Parathyroid adenoma (tissue), 2 donors: ENCODE measurements around the gene UBAP1L.
"Not testable (repeated sequence)": the region's sequence is repeated elsewhere in the genome, so short reads cannot be mapped to it uniquely, and the experiment has no call there.

ENCODE experiments used
- H2AFZ ChIP-seq: fragments of 300-600 bp; sonication (generic); one replicate; pipeline ENCODE4 v1.7.0; 2017; ENCODE audit warnings: antibody characterized with exemption, mild to moderate bottlenecking
- H3K27ac ChIP-seq: fragments of 300-600 bp; sonication (generic); one replicate; pipeline ENCODE4 v1.7.0; 2017
- H3K27me3 ChIP-seq: fragments of 300-600 bp; sonication (generic); one replicate; pipeline ENCODE4 v1.7.0; 2017; ENCODE audit warnings: low read length; ENCODE audit not compliant: control insufficient read depth, insufficient read depth
- H3K36me3 ChIP-seq: fragments of 300-600 bp; sonication (generic); one replicate; pipeline ENCODE4 v1.7.0; 2017; ENCODE audit warnings: low read length; ENCODE audit not compliant: control insufficient read depth, insufficient read depth
- H3K4me1 ChIP-seq: fragments of 300-600 bp; sonication (generic); one replicate; pipeline ENCODE4 v1.7.0; 2017; ENCODE audit warnings: control low read depth
- H3K4me2 ChIP-seq: fragments of 300-600 bp; sonication (generic); one replicate; pipeline ENCODE4 v1.7.0; 2017; ENCODE audit warnings: low read length
- H3K4me3 ChIP-seq: fragments of 300-600 bp; sonication (generic); one replicate; pipeline ENCODE4 v1.7.0; 2017; ENCODE audit warnings: low read depth, low read length
- H3K79me2 ChIP-seq: fragments of 300-600 bp; sonication (generic); one replicate; pipeline ENCODE4 v1.7.0; 2017; ENCODE audit warnings: control low read depth
- H3K9ac ChIP-seq: fragments of 300-600 bp; sonication (generic); one replicate; pipeline ENCODE4 v1.7.0; 2017; ENCODE audit warnings: mild to moderate bottlenecking
- H3K9me3 ChIP-seq: fragments of 300-600 bp; sonication (generic); one replicate; pipeline ENCODE4 v1.7.0; 2017; ENCODE audit warnings: low read length; ENCODE audit not compliant: control insufficient read depth
- TF ChIP-seq, protein P1 (sequence below): fragments of 300-600 bp; sonication (generic); IDR thresholded peaks from one replicate; pipeline ENCODE4 v1.7.0; 2017; ENCODE audit warnings: antibody characterized with exemption, mild to moderate bottlenecking
- donor health status: primary hyperparathyroidism.

UBAP1L gene

DNA sequence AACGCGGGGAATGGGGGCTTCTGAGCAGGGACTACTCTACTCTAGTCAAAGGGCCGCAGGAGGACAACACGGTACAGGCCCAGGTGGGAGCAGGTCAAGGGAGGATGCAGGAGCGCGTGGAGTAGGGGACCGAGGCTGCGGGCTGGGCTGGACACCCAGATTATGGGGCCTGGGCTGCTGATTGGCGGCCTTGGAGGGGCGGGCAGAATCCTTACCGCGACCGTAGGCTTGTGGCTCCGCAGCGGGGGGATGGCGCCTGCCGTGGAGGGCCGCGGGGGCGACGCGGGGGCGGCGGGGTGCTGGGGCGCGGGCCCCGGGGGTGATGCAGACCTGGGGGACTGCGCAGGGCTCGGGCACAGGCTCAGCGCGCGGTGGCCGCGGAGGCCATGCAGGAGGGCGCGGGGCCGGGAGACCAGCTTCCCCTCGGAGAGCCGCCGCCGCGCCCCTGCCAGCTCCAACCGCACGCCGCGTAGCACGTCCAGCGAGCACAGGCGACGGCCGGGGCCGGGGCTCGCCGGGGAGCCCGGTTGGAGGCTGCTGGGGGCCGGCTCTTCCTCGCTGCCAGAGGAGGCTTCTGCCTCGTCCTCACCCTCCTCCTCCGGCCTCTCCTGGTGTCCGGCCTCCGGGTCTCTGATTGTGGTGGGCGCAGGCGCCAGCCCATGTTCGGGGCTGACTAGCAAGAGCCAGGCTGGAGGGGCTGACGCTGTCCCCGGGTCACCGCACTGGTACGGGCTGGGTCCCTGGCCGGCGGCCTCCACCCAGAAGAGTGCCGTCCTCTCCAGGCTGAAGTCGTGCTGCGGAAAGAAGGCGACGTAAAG, 12.9 kb downstream of the UBAP1L start:
- no peak overlapping the region for H3K4me3 ChIP-seq
- H3K36me3 ChIP-seq, result no peaks in the 10 kb centered on the region
- no peaks in the 10 kb centered on the region for H3K4me1 ChIP-seq
- no peaks in the 10 kb centered on the region for H3K79me2 ChIP-seq
- H3K4me2 ChIP-seq, result no peak overlapping the region
- no peaks in the 10 kb centered on the region for H3K9me3 ChIP-seq
- H3K27me3 ChIP-seq, result no peaks in the 10 kb centered on the region
- no peak overlapping the region for H3K9ac ChIP-seq
- no peak overlapping the region for H2AFZ ChIP-seq
- H3K27ac ChIP-seq, result no peak overlapping the region
- TF ChIP-seq, protein P1, sequence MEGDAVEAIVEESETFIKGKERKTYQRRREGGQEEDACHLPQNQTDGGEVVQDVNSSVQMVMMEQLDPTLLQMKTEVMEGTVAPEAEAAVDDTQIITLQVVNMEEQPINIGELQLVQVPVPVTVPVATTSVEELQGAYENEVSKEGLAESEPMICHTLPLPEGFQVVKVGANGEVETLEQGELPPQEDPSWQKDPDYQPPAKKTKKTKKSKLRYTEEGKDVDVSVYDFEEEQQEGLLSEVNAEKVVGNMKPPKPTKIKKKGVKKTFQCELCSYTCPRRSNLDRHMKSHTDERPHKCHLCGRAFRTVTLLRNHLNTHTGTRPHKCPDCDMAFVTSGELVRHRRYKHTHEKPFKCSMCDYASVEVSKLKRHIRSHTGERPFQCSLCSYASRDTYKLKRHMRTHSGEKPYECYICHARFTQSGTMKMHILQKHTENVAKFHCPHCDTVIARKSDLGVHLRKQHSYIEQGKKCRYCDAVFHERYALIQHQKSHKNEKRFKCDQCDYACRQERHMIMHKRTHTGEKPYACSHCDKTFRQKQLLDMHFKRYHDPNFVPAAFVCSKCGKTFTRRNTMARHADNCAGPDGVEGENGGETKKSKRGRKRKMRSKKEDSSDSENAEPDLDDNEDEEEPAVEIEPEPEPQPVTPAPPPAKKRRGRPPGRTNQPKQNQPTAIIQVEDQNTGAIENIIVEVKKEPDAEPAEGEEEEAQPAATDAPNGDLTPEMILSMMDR, result no peak

DNA sequence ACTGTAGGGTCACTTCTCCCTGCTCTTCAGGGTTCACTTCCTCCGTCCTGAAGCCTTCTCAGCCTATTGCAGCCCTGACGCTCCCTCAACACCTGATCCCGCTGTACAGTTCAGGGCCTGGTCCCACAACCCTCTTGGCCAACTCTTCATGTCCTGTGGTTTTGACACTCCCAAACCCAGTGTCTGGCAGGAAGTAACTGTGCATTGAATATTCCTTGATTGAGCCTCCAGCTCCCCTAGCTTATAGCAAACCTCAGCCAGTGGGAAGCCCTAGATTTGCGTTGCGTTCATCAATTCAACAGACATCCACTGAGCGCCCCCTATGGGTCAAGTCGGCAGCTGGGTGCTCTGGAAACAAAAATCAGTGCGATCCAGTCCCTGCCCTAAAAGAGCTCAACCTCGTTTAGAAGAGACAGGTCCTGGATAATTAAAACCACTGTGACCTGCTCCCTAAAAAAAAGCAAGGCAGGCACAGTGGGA, 13.5 kb downstream of the UBAP1L start:
- Histone ChIP-seq H2AFZ (no peak overlapping the region), H3K9me3 (no peaks in the 10 kb centered on the region), H3K4me3 (no peak overlapping the region), H3K4me2 (no peak overlapping the region), H3K79me2 (no peaks in the 10 kb centered on the region), H3K36me3 (no peaks in the 10 kb centered on the region), H3K27me3 (no peaks in the 10 kb centered on the region), H3K9ac (no peak overlapping the region), H3K27ac (no peak overlapping the region), H3K4me1 (no peaks in the 10 kb centered on the region)
- TF ChIP-seq, protein P1, result peak; percentile 48

DNA sequence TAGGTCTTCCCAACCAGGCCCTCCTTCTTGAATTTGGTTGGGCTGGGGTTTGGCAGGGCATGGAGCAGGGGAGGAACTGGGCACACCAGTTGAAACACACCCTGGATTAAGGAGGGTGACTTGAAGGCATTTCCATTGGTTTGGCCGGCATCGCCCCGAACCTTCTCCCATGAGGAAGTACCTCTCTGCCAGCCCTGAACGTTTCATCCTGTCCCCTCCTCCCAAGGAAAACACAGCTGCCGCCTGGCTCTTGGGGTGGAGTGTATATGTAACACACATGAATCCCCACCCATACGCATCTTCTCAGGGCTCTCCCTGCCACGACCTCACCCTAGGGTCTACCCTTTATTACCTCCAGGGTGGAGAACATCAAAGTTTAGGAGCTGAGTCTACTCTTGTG, 14.6 kb downstream of the UBAP1L start:
- Histone ChIP-seq H3K4me2 (no peak overlapping the region), H3K9me3 (no peaks in the 10 kb centered on the region), H3K79me2 (no peaks in the 10 kb centered on the region), H3K27me3 (no peaks in the 10 kb centered on the region), H3K4me1 (no peaks in the 10 kb centered on the region), H2AFZ (no peak overlapping the region), H3K36me3 (no peaks in the 10 kb centered on the region), H3K4me3 (no peak overlapping the region), H3K27ac (no peak overlapping the region), H3K9ac (no peak overlapping the region)
- TF ChIP-seq, protein P1, result no peak

DNA sequence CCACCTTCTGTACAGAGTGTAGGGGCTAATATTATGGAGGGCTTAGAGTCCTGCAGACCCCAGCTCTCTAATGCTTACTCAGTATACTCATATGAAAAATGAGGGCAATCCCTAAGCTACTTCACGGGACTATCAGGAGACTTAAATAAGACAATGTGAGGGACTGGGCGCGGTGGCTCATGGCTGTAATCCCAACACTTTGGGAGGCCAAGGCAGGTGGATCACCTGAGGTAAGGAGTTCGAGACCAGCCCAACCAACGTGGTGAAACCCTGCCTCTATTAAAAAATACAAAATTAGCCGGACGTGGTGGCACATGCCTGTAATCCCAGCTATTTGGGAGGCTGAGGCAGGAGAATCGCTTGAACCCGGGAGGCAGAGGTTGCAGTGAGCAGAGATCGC, 15.2 kb downstream of the UBAP1L start:
- H3K4me1 ChIP-seq, H3K27me3 ChIP-seq, H3K27ac ChIP-seq, H3K9me3 ChIP-seq, H3K36me3 ChIP-seq, H3K9ac ChIP-seq, H3K4me2 ChIP-seq, H3K79me2 ChIP-seq, H2AFZ ChIP-seq, H3K4me3 ChIP-seq: not testable (repeated sequence)

DNA sequence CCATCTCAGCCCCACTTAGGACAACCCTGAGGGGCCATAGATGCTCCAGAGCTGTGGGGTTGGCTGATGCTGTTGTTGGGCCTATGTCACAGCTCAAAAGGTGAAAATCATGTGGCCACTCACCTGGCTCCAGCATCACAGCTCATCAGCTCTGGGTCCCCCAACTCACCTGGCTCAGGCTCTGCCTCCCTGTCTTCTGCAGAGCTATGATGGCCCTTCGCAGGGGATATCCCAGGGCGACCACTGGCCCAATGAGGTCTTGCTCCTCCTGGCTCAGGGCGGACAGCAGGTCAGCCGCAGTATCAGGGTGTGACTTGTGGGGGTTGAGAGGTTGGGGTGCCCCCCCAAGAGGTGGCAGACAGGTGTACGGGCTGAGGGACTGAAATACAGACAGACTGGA, 15.7 kb downstream of the UBAP1L start:
- Histone ChIP-seq H3K4me1 (no peaks in the 10 kb centered on the region), H3K79me2 (no peaks in the 10 kb centered on the region), H2AFZ (no peak overlapping the region), H3K4me2 (no peak overlapping the region), H3K4me3 (no peak overlapping the region), H3K27me3 (no peaks in the 10 kb centered on the region), H3K36me3 (no peaks in the 10 kb centered on the region), H3K27ac (no peak overlapping the region), H3K9me3 (no peaks in the 10 kb centered on the region), H3K9ac (no peak overlapping the region)
- TF ChIP-seq, protein P1, result no peak
